Neural progenitor cell (in vitro differentiated cells): Measurements from ENCODE around the gene MMP17.

Experiments used
- EZH2 ChIP-seq: fragments of 200-600 bp; sonication (generic); IDR thresholded peaks from 2 replicates; pipeline ENCODE4 v1.6.1; 2017; ENCODE audit warnings: antibody characterized with exemption, mild to moderate bottlenecking, moderate library complexity
- TF ChIP-seq, protein P1 (sequence below): fragments of 200-600 bp; sonication (generic); IDR thresholded peaks from 2 replicates; pipeline ENCODE4 v1.5.1; 2017; ENCODE audit warnings: antibody characterized with exemption, mild to moderate bottlenecking

DNA sequence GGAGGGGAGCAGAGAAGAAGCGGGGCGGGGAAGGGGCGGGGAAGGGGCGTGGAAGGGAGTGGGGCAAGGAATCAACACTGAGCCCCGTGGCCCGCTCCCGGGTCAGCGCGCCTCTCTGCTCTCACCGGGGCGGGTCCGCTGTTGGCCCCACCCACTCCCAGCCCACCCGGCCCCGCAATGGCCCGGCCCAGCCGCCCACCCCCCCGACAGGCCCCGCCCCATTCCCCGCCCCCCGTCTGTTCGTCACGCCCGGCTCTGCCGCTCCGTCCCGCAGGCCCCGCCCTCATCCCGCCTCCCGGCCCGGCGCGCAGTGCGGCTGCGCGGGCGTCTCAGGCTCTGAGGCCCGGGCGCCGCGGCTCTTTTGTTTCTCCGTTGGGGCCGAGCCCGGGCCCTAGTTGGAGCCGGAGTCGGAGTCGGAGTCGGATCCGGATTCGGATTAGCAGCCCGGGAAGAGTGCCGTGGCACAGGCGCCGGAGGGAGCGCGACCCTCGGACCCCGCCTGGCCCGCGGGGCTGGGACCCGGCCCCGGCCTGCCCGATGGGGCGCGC is 66.2 kb downstream of the MMP17 start, which contains the start of gene ULK1:
- TF ChIP-seq, protein P1, sequence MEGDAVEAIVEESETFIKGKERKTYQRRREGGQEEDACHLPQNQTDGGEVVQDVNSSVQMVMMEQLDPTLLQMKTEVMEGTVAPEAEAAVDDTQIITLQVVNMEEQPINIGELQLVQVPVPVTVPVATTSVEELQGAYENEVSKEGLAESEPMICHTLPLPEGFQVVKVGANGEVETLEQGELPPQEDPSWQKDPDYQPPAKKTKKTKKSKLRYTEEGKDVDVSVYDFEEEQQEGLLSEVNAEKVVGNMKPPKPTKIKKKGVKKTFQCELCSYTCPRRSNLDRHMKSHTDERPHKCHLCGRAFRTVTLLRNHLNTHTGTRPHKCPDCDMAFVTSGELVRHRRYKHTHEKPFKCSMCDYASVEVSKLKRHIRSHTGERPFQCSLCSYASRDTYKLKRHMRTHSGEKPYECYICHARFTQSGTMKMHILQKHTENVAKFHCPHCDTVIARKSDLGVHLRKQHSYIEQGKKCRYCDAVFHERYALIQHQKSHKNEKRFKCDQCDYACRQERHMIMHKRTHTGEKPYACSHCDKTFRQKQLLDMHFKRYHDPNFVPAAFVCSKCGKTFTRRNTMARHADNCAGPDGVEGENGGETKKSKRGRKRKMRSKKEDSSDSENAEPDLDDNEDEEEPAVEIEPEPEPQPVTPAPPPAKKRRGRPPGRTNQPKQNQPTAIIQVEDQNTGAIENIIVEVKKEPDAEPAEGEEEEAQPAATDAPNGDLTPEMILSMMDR: no peak
- no peak for TF ChIP-seq EZH2
